A549 (cell line): ENCODE measurements around the gene EIF5.

ENCODE experiments used
- CHD4 ChIP-seq: fragments of 200-600 bp; sonication (generic); IDR thresholded peaks from 2 replicates; pipeline ENCODE4 v1.6.1; 2016; ENCODE audit warnings: antibody characterized with exemption, mild to moderate bottlenecking, borderline replicate concordance
- EP300 ChIP-seq, 2 experiments: fragments of >200 bp; sonication (Bioruptor Twin); formaldehyde crosslinking; IDR thresholded peaks; 2 replicates in 1 of 2; 3 replicates in 1 of 2; pipeline ENCODE4 v1.6.1; 2016 to 2017
- HDAC2 ChIP-seq: fragments of 200-600 bp; sonication (generic); IDR thresholded peaks from 2 replicates; pipeline ENCODE4 v1.6.1; 2016
- HMGXB4 ChIP-seq: fragments of 250-450 bp; sonication (Bioruptor Pico); IDR thresholded peaks from 2 replicates; pipeline ENCODE4 v1.5.0; 2021; ENCODE audit warnings: mild to moderate bottlenecking, moderate library complexity, borderline replicate concordance
- NR3C1 ChIP-seq: fragments of >200 bp; sonication (Bioruptor Twin); formaldehyde crosslinking; IDR thresholded peaks from 3 replicates; pipeline ENCODE4 v1.6.1; 2017
- POLR2A ChIP-seq: IDR thresholded peaks from 2 replicates; pipeline ENCODE4 v1.6.1; 2012; ENCODE audit warnings: mild to moderate bottlenecking, low read length
- RAD21 ChIP-seq, 2 experiments: fragments of >200 bp in 1 of 2; sonication (Bioruptor Twin) in 1 of 2; formaldehyde crosslinking in 1 of 2; IDR thresholded peaks in 1 of 2; conservative IDR thresholded peaks in 1 of 2; 2 replicates in 1 of 2; 3 replicates in 1 of 2; pipeline ENCODE4 v1.6.1; 2012 to 2018; ENCODE audit warnings: inconsistent platforms in 1 of 2
- RCOR1 ChIP-seq: fragments of 150-350 bp; IDR thresholded peaks from 2 replicates; pipeline ENCODE4 v1.6.1; 2014; ENCODE audit warnings: antibody characterized with exemption, low read length, low read depth
- SMC3 ChIP-seq: fragments of >200 bp; sonication (Bioruptor Twin); formaldehyde crosslinking; IDR thresholded peaks from 3 replicates; pipeline ENCODE4 v1.6.1; 2018; ENCODE audit warnings: inconsistent platforms
- SREBF2 ChIP-seq: fragments of 450-650 bp; IDR thresholded peaks from 2 replicates; pipeline ENCODE4 v1.6.1; 2014; ENCODE audit warnings: mild to moderate bottlenecking, moderate library complexity
- TFCP2L1 ChIP-seq: fragments of 250-450 bp; sonication (Bioruptor Pico); IDR thresholded peaks from 2 replicates; pipeline ENCODE4 v1.5.0; 2021; ENCODE audit warnings: mild to moderate bottlenecking
- TF ChIP-seq, protein P1 (sequence below): fragments of >200 bp; sonication (Bioruptor Twin); formaldehyde crosslinking; IDR thresholded peaks from 3 replicates; pipeline ENCODE4 v1.5.1; 2016
- TF ChIP-seq, protein P2 (sequence below): IDR thresholded peaks from 2 replicates; pipeline ENCODE4 v1.6.1; 2012

DNA sequence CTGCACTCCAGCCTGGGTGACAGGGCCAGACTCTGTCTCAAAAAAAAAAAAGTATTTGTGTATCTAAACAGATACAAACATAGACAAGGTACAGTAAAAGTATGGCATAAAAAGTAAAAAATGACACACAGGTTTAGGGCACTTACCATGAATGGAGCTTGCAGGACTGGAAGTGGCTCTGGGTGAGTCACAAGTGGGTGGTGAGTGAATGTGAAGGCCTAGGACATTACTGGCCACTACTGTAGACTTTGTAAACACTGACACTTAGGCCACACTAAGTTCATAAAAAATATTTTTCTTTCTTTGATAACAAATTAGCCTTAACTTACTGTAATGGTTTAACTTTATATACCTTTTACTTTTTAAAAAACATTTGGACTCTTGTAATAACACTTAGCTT lies 38.0 kb upstream of the EIF5 start:
- TF ChIP-seq, protein P1, sequence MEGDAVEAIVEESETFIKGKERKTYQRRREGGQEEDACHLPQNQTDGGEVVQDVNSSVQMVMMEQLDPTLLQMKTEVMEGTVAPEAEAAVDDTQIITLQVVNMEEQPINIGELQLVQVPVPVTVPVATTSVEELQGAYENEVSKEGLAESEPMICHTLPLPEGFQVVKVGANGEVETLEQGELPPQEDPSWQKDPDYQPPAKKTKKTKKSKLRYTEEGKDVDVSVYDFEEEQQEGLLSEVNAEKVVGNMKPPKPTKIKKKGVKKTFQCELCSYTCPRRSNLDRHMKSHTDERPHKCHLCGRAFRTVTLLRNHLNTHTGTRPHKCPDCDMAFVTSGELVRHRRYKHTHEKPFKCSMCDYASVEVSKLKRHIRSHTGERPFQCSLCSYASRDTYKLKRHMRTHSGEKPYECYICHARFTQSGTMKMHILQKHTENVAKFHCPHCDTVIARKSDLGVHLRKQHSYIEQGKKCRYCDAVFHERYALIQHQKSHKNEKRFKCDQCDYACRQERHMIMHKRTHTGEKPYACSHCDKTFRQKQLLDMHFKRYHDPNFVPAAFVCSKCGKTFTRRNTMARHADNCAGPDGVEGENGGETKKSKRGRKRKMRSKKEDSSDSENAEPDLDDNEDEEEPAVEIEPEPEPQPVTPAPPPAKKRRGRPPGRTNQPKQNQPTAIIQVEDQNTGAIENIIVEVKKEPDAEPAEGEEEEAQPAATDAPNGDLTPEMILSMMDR: no peak
- TF ChIP-seq, protein P2, sequence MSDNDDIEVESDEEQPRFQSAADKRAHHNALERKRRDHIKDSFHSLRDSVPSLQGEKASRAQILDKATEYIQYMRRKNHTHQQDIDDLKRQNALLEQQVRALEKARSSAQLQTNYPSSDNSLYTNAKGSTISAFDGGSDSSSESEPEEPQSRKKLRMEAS: no peak
- TF ChIP-seq RCOR1 (no peak), CHD4 (no peak), POLR2A (no peak), RAD21 (conservative IDR thresholded peaks at IDR 0.05 in 1 of 2, IDR thresholded peaks at IDR 0.05 in 1 of 2) (0 out of 5 replicates have a peak, but pooled peaks of 1 of the 2 experiments have one; percentile 3), TFCP2L1 (CRISPR knock-in tag) (no peak), SMC3 (no peak), SREBF2 (no peak), NR3C1 (no peak), EP300 (IDR thresholded peaks at IDR 0.05) (no peak), HMGXB4 (CRISPR knock-in tag) (no peak), HDAC2 (no peak)
